ENCODE results near the gene CSF2.

- no peak for TF ChIP-seq CTCF (IDR thresholded peaks at IDR 0.05 in 2 of 3, conservative IDR thresholded peaks at IDR 0.05 in 1 of 3; ENCODE audit: borderline replicate concordance in 1 of 3, insufficient read depth in 1 of 3, low read depth in 2 of 3, low read length in 2 of 3)
- TF ChIP-seq RAD21 (IDR thresholded peaks at IDR 0.05; ENCODE audit: low read depth) = no peak
- TF ChIP-seq ATF3 (IDR thresholded peaks at IDR 0.05) = no peak
- TF ChIP-seq JUND (IDR thresholded peaks at IDR 0.05) = no peak
- TF ChIP-seq POLR2AphosphoS5 (IDR thresholded peaks at IDR 0.05; ENCODE audit: low read depth, low read length) = no peak
- no peak for TF ChIP-seq EGR1 (IDR thresholded peaks at IDR 0.05; ENCODE audit: low read depth)
- TF ChIP-seq POLR2A (IDR thresholded peaks at IDR 0.05; ENCODE audit: borderline replicate concordance, extremely low read depth, insufficient read depth, insufficient read length) = no peak
- no peak for TF ChIP-seq MAX (IDR thresholded peaks at IDR 0.05)
- no peak for TF ChIP-seq ZBTB33 (IDR thresholded peaks at IDR 0.05; ENCODE audit: extremely low read depth, insufficient replicate concordance, low read length)
- TF ChIP-seq REST (IDR thresholded peaks at IDR 0.05; ENCODE audit: low read depth) = no peak
- TF ChIP-seq EZH2 (IDR thresholded peaks at IDR 0.05) = no peak
These were observed 19.7 kb downstream of the CSF2 start for GRCh38 chr5:132093271-132093670.

Data from HCT116 (cell line).